Peyer's patch (tissue), 4 donors: Measurements from ENCODE around the gene CBFB. TPM values are rescaled to one million over a fixed set of nuclear protein-coding genes. Genes with fewer than 3 reads are reported as not detected.
A peak's percentile ranks its signal among the peaks of the same experiment; 100 is the strongest.
"Not testable (repeated sequence)": the region's sequence is repeated elsewhere in the genome, so short reads cannot be mapped to it uniquely, and the experiment has no call there.

Experiments
- DNase-seq, 3 donors: peaks; one replicate each; pipeline ENCODE4 v3.0.0-alpha.2; 2017 to 2019
- H3K27ac ChIP-seq, 4 donors: fragments of 200-600 bp; sonication (generic); one replicate each; pipeline ENCODE4 v1.5.1; 2016 to 2019
- H3K27me3 ChIP-seq, 2 donors: fragments of 200-600 bp; sonication (generic); one replicate each; pipeline ENCODE4 v1.5.1; 2019
- H3K36me3 ChIP-seq, 3 donors: fragments of 200-600 bp; sonication (generic); one replicate each; pipeline ENCODE4 v1.5.1; 2016 to 2019
- H3K4me1 ChIP-seq, 4 donors: fragments of 200-600 bp; sonication (generic); one replicate each; pipeline ENCODE4 v1.5.1; 2016 to 2019
- H3K4me3 ChIP-seq, 4 donors: fragments of 200-600 bp; sonication (generic); 1 replicate in 3 of 4; 2 replicates in 1 of 4; pipeline ENCODE4 v1.5.1; 2016 to 2019; ENCODE audit warnings: mild to moderate bottlenecking in 1 of 4
- H3K9me3 ChIP-seq, 4 donors: fragments of 200-600 bp; sonication (generic); one replicate each; pipeline ENCODE4 v1.5.1; 2016 to 2019; ENCODE audit warnings: mild to moderate bottlenecking in 1 of 4
- POLR2A ChIP-seq, 2 donors: fragments of 450-650 bp; IDR thresholded peaks; one replicate each; pipeline ENCODE4 v1.5.1; 2017; ENCODE audit warnings: antibody characterized with exemption in 2 of 2, mild to moderate bottlenecking in 2 of 2, moderate library complexity in 2 of 2
- total RNA-seq, 4 donors: library from RNA; depleted of rRNA; stranded (reverse); fragments of >200 nt; gene quantifications; one replicate each; pipeline ENCODE4 v1.1.0, GENCODE V29; 2016
- TF ChIP-seq, protein P1 (sequence below), 6 experiments: fragments of 450-650 bp in 4 of 6; fragments of 200-600 bp in 2 of 6; sonication (generic) in 1 of 6; IDR thresholded peaks; one replicate each; pipeline ENCODE4 v1.5.1; 2017 to 2019; ENCODE audit warnings: antibody characterized with exemption in 6 of 6, mild to moderate bottlenecking in 3 of 6, moderate library complexity in 1 of 6

The CBFB gene
- total RNA-seq, 4 donors from 2014 or later, result 14.0 to 30.5 (median 26.6) TPM

DNA sequence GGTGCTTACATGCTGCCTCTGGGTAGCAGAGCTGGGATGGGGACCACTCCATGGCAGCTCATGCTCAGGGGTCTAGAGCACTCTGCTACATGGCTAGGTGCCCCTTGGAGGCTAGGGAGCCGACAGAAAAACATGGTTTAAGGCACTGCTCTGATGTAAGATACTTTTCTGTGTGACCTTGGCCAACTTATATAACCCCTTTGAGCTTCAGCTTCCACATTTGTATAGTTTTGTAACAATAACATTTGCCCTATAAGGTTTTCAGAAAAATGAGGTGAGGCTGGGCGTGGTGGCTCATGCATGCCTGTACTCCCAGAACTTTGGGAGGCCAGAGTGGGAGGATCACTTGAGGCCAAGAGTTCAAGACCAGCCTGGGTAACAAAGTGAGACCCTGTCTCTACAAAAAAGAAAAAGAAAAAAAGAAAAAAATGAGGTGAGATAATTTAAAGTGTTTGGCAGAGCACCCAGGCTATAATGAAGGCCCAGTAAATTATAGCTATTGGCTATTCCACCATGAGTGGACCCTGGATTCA lies 37.3 kb upstream of the CBFB start:
- H3K27ac ChIP-seq, result no peak overlapping the region
- no peak overlapping the region for H3K4me3 ChIP-seq
- no peaks in the 10 kb centered on the region for H3K4me1 ChIP-seq
- no peaks in the 10 kb centered on the region for H3K36me3 ChIP-seq
- H3K27me3 ChIP-seq, result no peaks in the 10 kb centered on the region
- no peak for DNase-seq
- no peaks in the 10 kb centered on the region for H3K9me3 ChIP-seq
- TF ChIP-seq POLR2A (IDR thresholded peaks at IDR 0.05), result no peak
- TF ChIP-seq, protein P1, sequence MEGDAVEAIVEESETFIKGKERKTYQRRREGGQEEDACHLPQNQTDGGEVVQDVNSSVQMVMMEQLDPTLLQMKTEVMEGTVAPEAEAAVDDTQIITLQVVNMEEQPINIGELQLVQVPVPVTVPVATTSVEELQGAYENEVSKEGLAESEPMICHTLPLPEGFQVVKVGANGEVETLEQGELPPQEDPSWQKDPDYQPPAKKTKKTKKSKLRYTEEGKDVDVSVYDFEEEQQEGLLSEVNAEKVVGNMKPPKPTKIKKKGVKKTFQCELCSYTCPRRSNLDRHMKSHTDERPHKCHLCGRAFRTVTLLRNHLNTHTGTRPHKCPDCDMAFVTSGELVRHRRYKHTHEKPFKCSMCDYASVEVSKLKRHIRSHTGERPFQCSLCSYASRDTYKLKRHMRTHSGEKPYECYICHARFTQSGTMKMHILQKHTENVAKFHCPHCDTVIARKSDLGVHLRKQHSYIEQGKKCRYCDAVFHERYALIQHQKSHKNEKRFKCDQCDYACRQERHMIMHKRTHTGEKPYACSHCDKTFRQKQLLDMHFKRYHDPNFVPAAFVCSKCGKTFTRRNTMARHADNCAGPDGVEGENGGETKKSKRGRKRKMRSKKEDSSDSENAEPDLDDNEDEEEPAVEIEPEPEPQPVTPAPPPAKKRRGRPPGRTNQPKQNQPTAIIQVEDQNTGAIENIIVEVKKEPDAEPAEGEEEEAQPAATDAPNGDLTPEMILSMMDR (IDR thresholded peaks at IDR 0.05), result no peak

DNA sequence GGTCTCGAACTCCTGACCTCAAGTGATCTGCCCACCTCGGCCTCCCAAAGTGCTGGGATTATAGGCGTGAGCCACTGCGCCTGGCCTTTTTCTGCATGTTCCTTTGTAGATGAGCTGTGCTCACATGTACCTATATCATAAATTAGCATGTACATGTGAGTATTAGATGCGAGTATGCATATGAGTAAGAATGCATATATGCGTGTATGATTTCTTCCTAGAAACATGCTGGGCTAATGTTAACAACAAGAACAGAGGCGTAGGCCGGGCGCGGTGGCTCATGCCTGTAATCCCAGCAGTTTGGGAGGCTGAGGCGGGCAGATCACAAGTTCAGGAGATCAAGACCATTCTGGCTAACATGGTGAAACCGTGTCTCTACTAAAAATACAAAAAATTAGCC lies 35.4 kb upstream of the CBFB start:
- DNase-seq, H3K27me3 ChIP-seq, H3K27ac ChIP-seq, H3K4me1 ChIP-seq, H3K9me3 ChIP-seq, H3K4me3 ChIP-seq, H3K36me3 ChIP-seq: not testable (repeated sequence)

DNA sequence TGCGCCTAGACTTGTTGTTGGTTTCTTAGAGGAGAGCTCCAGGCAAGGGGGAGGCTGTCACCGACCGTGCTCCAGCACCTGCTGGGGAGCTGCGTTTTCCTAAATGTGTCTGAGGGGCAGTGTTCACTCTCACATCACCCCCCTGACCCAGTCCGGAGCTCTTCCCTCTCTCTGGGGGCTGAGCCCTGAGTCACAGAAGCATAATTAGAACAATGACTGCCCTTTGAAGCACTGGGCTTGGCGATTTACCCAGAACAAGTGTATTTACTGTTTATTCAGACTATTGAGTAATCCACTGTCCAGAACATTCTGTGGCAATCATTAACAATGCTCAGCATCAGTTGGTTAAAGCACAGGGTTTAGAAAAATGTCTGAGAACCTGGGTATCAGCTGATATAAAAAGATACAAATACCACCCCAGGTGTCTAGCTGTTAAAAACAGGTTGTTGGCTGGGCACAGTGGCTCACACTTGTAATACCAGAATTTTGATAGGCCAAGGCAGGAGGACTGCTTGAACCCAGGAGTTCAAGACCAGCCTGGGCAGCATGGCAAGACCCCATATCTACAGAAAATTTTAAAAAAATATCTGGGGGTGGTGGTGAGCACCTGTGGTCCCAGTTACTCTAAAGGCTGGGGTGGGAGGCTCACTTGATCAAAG lies 32.5 kb upstream of the CBFB start:
- Histone ChIP-seq H3K9me3 (no peaks in the 10 kb centered on the region), H3K27me3 (no peaks in the 10 kb centered on the region), H3K4me1 (peaks cover 0 to 13% (median 7%) of the 10 kb centered on the region in 4 donors), H3K4me3 (no peak overlapping the region), H3K36me3 (no peaks in the 10 kb centered on the region), H3K27ac (peak overlapping the region in 2 of 4 donors; percentile 30 to 44)
- no peak for TF ChIP-seq POLR2A (IDR thresholded peaks at IDR 0.05)
- TF ChIP-seq, protein P1 (IDR thresholded peaks at IDR 0.05), result no peak
- DNase-seq, result peak in 1 of 3 donors; percentile 63

DNA sequence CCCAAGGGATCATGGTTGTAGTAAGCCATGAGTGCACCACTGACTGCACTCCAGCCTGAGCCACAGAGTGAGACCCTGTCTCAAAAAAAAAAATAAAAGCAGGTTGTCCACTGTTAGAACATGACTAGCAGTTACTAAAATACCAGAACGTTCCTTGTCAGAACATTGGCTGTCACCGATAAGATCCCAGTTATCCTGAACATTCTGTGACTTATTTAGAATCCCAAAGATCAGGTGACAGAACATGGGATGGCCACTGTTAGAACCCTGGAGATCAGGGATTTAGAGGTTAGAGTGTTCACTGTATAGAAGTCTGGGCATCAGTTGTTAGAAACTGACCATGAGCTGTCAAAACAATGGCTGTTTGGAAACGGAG lies 32.0 kb upstream of the CBFB start:
- TF ChIP-seq, protein P1 (IDR thresholded peaks at IDR 0.05), result no peak
- no peak for TF ChIP-seq POLR2A (IDR thresholded peaks at IDR 0.05)
- Histone ChIP-seq H3K4me3 (no peak overlapping the region), H3K27me3 (no peaks in the 10 kb centered on the region), H3K9me3 (no peaks in the 10 kb centered on the region), H3K27ac (peak overlapping the region in 1 of 4 donors; percentile 44), H3K4me1 (peaks cover 0 to 14% (median 7%) of the 10 kb centered on the region in 4 donors), H3K36me3 (no peaks in the 10 kb centered on the region)
- no peak for DNase-seq

DNA sequence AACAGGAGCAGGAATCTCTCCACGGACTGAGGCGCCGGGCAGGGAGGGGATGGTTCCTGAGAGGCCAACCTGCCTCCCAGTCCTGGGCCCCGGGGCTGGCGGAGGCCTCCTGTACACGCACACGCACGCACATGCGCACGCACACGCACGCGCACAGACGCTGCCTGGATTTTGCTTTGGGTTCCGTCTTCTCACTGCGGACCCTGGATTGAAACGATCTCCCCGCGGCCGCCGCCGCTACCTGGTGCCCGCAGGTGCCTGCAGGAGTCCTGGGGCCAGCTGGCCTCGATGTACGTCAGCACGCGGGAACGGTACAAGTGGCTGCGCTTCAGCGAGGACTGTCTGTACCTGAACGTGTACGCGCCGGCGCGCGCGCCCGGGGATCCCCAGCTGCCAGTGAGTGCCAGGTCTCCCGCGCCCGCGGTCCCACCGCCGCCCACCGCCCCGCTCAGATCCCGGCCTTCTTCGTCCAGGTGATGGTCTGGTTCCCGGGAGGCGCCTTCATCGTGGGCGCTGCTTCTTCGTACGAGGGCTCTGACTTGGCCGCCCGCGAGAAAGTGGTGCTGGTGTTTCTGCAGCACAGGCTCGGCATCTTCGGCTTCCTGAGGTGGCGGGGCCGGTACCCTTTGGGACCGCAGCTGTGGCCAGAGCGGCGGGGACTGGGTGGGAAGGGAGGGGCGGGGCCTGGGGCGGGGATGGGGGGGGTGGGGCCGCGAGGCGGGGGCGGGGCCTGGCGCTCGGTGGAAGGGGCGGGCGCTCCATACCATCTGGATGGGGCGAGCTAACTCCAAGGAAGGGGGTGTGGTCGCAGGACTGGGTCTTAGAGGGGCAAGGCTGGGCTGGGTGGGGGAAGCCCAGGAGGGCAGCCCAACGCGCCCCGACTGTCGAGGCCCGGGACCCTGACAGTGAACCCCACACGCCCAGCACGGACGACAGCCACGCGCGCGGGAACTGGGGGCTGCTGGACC lies 28.3 kb upstream of the CBFB start:
- Histone ChIP-seq H3K27me3 (no peaks in the 10 kb centered on the region), H3K4me3 (peak overlapping the region; percentile 53 to 69 (median 62)), H3K4me1 (peaks cover 0 to 14% (median 7%) of the 10 kb centered on the region in 4 donors), H3K9me3 (no peaks in the 10 kb centered on the region), H3K36me3 (no peaks in the 10 kb centered on the region), H3K27ac (peak overlapping the region; percentile 37 to 69 (median 59))
- DNase-seq, result peak; percentile 66 to 89 (median 78)
- TF ChIP-seq, protein P1 (IDR thresholded peaks at IDR 0.05), result peak in 1 of 6 experiments; percentile 2
- TF ChIP-seq POLR2A (IDR thresholded peaks at IDR 0.05), result no peak

DNA sequence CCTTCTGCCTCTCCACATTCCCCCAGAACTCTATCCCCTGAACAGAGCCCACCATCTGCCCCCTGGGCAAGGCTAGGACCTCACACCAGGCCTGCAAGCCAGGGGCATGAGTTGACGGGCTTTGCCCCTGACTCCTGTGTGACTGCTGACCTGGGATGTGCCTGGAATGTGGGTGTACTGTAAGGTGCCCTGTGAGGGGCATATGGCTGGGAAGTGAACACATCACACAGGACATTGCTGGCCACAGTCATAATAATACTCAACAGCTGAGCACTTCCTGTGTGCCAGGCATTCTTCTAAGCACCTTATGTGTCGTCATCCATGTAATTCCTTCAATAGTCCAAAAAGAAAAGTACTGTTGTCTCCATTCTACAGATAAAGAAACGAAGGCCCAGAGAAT lies 27.2 kb upstream of the CBFB start:
- H3K27me3 ChIP-seq, result no peaks in the 10 kb centered on the region
- no peaks in the 10 kb centered on the region for H3K9me3 ChIP-seq
- H3K36me3 ChIP-seq, result no peaks in the 10 kb centered on the region
- H3K27ac ChIP-seq, result no peak overlapping the region
- peaks cover 0 to 14% (median 7%) of the 10 kb centered on the region in 4 donors for H3K4me1 ChIP-seq
- no peak for TF ChIP-seq POLR2A (IDR thresholded peaks at IDR 0.05)
- TF ChIP-seq, protein P1 (IDR thresholded peaks at IDR 0.05), result no peak
- H3K4me3 ChIP-seq, result no peak overlapping the region
- DNase-seq, result no peak
